GM18502 (cell line): ENCODE results near the gene TMEM221.

ENCODE experiments used
- ATAC-seq: cut with Tn5 transposase; IDR thresholded peaks from one replicate; pipeline ENCODE4 v1.9.1; 2021; ENCODE audit warnings: mild to moderate bottlenecking; ENCODE audit not compliant: unreplicated experiment, poor library complexity

The TMEM221 gene

DNA sequence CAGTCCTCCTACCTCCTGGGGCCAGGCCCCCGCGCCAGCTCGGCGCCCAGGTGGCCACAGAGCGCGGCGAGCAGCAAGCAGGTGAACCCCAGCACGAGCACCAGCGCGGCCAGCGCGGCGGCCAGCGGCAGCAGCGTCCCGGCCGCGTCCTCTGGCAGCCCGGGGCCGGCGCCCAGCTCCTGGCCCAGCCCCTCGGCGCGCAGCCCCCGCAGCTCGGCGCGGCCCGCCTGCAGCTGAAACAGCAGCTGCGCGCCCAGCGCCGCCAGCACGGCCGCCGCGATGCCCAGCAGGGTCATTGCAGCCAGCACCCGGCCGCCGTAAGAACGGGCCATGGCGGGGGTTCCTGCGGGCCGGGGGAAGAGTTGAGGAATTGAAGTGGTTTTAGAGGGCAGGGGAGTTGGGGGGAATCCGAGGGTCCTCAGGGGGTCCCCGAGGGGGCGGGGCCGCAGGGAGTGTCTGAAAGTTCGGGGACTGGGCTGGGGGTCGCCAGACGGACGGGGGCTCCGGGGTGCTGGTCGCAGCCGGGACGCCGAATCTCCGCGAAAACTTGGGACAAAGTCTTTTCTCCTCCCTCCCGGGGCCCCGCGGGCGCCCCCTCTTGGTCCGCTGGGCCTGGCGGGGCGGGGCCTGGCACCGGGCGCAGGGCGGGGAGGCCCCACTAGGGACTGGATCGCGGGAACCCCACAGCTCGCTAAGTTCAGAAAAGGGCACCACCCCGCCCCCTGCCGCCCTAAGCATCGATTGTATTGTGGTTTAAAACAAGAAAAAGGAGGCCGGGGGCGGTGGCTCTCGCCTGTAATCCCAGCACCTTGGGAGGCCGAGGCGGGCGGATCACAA is at the start of gene TMEM221:
Gene TMEM221 (minus strand): TSS at position 538 of the 837 bp plus-strand sequence. CDS start 206 bp downstream, at position 332.
- ATAC-seq: no peak

DNA sequence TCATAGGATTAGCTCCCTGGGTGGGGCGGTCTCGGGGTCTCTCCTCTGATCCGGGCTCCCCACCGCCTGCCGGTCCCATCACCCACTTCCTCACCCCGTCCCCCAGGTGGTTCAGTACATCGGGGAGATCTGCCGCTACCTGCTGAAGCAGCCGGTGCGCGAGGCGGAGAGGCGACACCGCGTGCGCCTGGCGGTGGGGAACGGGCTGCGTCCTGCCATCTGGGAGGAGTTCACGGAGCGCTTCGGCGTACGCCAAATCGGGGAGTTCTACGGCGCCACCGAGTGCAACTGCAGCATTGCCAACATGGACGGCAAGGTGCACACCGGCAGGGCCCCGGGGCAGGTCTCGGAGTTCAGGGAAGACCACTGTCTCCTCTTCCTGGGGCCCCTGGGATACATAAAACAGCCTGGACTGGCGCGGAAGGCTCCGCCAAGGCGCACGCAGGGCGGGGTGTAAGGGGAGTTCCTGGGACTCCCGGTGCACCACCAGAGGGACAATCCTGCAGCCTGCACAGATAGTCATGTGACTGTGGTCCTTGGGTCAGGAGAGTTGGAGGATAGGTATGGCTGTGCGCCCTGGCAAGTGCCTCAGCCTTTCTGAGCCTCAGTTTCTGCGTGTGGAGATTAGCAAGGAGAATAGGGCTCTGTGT is 48.8 kb upstream of the TMEM221 start:
- ATAC-seq: no peak

DNA sequence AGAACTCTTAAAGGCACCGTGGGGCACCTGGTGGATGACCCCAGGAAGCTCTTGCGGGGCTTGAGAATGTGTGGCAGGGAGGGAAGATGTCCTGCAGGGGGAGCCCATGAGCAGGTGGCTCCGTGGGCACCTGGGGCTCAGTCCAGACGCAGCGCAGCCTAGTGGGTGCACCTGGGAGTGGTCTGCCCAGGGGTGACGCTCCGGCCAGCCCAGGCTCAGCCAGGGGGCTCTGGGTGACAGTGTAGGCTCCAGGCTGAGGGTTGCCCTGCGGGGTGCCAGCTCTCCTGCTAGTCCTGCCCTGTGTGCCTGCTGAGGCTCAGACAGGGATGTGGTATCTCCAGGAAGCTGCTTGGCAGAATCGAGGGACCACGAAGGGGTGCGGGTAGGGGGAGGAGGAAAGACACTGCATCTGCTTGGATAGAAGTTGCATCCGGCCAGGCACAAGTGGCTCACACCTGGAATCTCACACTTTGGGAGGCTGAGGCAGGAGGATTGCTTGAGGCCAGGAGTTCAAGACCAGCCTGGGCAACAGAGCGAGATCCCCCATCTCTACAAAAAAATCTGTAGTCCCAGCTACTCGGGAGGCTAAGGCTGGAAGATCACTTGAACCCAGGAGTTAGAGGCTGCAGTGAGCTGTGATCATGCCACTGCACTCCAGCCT is 48.0 kb upstream of the TMEM221 start:
- ATAC-seq: no peak

DNA sequence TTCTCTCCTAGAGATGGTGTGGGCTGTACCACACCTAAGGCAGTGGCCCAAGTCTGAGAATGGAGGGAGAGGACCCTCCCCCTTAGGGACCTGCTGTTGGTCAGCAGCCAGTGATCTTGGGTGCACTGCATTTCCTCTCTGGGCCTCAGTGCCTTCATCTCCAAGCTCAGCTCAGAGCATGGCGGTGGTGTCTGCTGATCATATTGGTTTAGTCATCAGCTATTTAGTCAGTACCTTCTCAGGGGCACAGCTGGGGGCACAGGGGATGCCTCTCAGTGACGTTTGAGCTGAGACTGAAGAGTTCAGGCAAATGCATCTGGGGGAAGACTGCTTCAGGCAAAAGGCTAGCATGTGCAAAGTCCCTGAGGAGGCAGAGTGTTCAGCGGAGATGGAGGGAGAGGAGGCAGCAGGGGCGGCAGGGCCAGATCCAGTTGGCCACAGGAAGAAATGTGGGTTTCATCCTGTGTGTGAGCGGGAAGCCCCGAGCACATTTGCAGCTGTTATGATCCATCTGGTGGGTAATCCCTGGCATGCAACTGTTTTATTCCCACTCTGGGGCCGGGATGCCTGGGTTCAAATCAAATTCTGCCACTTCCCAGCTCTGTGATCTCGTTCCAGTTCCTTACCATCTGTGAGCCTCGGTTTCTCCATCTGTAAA is 47.3 kb upstream of the TMEM221 start:
- ATAC-seq: no peak

DNA sequence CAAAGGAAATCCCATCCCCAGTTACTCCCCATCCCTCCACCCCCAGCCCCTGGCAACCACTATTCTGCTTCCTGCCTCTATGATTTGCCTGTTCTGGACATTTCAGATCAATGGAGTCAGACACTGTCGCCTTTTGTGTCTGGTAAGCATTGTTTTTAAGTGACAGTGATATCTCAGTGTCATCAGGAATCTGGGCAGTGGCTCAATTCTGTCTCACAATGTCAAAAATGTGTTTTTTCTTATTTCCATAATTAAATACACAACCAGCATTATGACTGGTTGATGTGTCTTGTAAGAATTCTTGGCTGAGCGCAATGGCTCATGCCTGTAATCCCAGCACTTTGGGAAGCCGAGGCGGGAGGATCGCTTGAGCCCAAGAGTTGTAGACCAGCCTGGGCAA is 42.8 kb upstream of the TMEM221 start:
- ATAC-seq: no peak

DNA sequence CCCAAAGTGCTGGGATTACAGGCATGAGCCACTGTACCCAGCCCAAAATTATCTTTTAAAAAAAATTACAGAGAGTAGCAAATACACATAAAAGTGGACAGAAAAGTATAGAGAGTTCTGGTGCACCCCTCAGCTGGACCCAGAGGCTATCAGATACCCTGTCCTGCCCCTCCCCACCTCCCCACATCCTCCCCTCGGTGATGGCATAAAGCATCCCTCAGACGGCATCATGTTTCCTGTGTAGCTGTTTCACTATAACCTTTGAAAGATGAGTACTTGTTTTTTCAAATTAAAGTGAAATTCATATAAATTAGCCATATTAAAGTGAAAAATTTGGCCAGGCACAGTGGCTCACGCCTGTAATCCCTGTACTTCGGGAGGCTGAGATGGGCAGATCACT is 41.9 kb upstream of the TMEM221 start:
- no peak for ATAC-seq

DNA sequence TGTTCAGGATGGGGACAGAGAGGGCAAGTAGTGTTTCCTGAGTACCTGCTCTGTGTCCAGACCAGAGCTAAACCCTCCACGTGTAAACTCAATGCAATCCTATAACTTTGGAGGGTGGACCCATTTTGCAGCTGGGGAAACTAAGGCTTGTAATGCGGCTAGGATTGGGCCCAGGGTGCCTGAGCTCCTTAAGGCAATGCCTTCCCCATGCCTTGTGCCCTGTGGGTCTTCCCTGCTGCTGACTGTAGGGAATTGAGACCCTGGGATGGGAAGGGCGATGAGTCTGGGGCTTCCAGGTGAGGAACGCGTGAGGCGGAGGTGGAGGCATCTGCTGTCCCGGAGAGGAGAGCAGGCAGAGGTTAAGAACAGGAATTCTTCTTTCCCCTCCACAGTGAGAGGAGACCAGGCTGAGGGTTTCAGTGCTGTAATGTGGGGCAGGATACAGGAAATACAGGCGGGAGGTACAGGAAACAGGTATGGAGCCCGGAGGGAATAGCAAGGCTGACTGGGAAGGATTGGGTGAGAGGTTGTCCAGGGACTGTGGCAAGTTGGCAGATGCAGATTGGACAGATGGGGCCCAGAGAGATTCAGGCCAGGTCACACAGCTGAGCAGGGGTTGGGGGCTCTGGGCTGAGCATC is 41.0 kb upstream of the TMEM221 start:
- no peak for ATAC-seq

DNA sequence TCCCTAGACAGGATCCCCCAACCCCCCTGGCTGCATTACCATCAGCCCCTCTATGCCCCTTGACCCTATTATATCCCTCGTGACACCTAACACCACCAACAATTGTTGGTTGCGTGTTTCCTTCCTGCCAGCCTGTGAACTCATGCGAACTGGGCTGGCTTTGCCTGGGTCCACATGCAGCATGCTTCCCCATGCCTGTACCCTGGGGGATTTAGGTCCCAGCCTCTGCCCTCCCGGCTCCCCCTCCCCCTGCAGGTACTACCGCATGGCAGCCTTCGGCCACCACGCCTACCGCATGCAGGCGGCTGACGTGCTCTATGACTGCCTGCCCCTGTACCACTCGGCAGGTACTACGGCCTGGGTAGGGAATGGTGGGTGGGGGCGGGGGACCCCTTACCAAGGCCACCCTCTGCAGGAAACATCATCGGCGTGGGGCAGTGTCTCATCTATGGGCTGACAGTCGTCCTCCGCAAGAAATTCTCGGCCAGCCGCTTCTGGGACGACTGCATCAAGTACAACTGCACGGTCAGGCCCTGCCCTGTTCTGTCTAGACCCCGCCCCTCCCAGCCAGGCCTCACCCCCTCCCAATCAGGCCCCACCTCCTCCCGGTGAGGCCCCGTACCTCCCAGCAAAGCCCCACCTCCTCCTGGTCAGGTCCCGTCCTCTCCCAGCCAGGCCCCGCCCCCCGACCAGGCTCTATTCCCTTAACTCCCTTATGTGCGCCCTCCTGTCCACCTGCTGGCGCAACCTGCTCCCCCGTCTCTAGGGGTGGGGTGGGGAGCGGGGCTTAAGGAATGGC is 40.3 kb upstream of the TMEM221 start:
- no peak for ATAC-seq

DNA sequence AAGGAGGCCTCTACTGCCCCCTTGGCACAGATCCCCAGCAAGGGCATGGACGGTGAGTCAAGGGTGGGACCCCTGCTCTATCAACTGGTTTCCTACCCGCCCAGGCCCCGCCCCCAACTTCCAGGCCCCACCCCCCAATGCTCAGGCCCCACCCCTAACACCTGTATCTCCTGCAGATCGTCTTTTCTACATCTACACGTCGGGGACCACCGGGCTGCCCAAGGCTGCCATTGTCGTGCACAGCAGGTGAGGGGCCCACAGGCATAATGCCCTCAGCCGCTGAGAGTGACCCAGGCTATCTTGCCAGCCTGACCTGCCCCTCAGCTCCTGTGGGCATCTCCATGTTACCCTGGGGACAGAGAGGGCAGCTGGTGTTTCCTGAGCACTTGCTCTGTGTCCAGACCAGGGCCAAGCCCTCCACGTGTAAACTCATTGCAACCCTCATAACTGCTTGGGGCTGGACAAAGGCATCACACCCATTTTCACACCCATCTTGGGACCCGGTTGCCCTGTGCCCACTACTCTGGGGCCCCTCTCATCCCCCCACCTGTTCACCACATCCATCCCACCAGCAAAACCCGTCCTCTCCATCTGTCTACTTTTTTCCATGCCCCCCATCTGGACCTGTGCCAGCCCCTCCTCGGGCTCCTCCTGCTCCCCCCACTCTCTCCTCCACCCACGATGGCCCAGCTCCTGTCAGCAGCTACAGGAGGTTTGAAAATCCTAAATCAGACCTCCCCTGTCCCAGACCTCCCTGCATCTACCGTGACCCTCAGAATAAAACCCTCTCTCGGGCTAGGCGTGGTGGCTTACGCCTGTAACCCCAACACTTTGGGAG is 39.0 kb upstream of the TMEM221 start:
- ATAC-seq: no peak

DNA sequence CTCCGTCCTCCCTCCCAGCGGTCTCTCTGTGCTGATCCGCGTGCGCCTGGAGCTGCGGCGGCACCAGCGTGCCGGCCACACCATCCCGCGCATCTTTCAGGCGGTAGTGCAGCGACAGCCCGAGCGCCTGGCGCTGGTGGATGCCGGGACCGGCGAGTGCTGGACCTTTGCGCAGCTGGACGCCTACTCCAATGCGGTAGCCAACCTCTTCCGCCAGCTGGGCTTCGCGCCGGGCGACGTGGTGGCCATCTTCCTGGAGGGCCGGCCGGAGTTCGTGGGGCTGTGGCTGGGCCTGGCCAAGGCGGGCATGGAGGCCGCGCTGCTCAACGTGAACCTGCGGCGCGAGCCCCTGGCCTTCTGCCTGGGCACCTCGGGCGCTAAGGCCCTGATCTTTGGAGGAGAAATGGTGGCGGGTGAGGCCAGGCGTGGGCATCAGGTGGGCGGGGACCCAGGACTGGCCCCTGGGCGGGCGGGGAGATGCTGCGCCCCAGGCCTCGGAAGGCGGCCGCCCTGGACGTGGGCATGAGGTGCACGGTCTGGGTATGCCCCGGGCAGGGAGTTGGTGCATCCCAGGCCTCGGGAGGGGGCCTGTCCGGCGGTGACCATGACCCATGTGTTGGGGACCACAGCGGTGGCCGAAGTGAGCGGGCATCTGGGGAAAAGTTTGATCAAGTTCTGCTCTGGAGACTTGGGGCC is 38.2 kb upstream of the TMEM221 start:
- no peak for ATAC-seq

DNA sequence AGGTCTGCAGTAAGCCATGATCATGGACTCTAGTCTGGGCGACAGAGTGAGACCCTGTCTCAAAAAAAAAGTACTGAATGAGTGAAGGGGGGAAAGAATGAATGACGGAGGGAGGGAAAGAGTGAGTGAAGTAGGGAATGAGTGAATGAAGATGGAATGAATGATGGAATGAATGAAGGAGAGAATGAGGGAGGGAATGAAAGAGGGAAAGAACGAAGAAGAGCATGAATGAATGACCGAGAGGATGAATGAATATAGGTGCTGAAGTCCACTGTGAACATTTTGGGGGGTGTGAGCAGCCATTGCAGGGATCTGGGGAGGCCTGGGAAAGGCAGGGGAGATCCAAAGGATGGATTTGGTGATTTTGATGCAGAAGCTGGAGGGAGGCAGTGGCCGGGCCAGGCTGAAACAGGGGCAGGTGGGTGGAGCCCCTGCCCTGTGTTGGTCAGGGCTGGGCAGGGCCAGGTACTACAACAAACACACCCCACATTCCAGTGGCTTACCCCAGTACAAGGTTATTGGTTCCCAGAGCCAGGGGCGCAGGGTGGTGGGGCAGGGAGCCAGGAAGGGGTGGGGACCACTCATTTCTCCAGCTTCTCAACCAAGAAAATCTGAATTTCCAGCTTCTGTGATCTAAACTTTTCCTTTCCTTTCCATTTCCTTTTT is 36.2 kb upstream of the TMEM221 start:
- no peak for ATAC-seq

DNA sequence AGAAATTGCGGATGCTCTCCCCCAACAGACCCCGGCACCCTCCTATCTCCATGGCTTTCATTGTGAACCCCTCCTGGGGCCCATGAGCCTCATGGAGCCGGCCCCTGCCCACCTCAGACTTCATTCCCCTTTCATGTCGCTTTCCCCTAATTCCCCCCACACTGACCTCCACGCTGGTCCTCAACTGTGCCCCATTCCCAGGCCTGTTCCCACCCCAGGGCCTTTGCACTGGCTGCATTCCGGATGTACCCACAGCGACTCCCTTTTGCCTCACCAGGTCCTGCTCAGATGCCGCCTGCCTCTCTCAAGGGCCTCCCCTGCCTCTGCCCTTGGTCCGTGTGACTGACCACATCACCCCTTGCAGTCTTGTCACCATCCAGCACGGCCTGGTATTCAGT is 35.1 kb upstream of the TMEM221 start:
- ATAC-seq: no peak

DNA sequence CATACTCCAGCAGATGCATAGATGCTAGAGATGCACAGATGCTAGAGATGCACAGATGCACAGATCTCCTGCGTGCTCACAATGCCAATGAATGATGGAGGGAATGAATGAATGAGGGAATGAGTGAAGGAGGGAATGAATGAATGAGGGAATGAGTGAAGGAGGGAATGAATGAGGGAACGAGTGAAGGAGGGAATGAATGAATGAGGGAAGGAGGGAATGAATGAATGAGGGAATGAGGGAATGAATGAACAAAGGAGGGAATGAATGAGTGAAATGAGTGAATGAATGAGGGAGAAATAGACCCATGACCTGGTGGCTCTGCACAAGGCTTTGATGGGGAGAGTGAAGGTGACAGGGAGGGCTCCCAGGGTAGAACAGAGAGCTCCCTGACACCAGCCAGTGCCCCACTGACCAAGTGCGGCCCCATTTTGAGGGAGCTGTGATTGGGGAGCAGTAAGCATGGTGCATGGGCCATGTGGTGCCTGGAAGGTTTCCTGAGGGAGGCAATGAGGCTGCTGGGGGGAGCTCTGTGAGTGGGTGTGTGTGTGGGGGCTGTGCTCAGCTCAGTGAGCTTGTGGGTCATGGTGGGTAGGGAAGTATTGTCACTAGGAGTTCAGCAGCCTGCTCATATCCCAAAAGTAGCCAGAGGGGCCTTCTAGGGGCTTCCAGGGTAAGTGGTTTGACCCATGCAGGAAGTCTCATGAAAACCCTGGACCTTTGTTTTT is 34.6 kb upstream of the TMEM221 start:
- ATAC-seq: no peak

DNA sequence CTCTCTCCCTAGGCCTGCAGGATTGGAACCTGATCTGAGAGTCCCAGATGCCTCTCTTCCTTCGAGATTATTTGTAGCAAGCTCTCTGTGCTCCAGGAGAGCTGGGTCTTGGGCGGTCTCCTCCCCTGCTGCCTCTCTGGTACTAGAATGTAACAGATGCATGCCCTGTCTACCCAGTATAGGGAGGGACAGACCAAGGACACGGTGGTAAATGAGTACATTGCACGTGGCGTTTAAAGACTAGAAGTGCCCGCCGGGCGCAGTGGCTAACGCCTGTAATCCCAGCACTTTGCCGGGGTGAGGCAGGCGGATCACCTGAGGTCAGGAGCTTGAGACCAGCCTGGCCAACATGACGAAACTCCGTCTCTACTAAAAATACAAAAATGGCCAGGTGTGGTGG is 33.5 kb upstream of the TMEM221 start:
- no peak for ATAC-seq

DNA sequence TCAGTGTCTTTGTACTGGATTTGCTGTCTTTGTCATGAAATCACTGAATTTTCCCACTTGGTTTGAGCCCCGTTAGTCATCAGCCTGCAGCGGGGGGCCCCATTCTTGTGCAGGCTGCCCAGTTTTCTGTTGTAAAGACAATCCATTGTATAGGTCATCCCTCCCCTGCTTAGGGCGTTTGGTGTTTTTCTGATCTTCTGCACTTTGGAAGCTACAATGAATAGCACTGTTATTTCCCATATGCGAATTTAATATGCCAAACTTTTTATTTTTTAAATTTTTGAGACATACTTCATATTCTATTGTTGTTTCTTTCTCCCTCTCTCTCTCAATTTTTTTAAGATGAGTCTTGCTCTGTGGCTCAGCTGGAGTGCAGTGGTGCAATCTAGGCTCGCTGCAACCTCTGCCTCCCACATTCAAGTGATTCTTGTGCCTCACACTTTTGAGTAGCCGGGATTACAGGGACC is 30.9 kb upstream of the TMEM221 start:
- no peak for ATAC-seq

DNA sequence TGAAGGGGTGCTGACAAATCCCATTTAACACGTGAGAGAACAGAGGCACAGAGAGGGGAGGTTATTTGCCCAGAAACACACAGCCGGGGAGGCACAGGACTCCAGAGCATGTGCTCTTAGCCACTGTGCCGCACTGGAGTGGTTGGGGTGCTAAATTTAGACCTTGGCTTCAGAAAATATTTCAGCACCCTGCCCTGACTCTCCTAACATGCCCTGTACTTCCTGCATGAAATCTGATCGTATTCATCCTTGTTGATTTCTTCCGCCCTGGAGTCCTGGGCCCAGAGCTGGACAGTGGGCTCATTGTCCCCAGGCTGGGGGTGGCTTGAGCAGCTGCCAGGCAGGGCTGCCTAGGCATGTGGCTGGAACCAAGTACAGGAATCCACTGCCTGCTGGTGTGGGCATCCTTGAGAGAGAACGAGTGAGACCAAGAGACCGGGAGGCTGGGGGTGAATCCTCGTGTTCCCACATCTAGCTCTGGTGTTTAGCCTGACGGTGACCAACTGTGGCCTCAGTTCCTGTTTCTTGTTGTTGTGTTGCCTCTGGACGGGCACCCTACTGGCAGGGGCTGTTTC is 27.2 kb upstream of the TMEM221 start:
- ATAC-seq: no peak
